ENCODE data around the gene LSM2. TPM values are rescaled to one million over a fixed set of nuclear protein-coding genes. Genes with fewer than 3 reads are reported as not detected.
"Not testable (repeated sequence)": the region's sequence is repeated elsewhere in the genome, so short reads cannot be mapped to it uniquely, and the experiment has no call there.

Gene LSM2
- total RNA-seq, 1 experiment from 2014 or later = 57.0 TPM

DNA sequence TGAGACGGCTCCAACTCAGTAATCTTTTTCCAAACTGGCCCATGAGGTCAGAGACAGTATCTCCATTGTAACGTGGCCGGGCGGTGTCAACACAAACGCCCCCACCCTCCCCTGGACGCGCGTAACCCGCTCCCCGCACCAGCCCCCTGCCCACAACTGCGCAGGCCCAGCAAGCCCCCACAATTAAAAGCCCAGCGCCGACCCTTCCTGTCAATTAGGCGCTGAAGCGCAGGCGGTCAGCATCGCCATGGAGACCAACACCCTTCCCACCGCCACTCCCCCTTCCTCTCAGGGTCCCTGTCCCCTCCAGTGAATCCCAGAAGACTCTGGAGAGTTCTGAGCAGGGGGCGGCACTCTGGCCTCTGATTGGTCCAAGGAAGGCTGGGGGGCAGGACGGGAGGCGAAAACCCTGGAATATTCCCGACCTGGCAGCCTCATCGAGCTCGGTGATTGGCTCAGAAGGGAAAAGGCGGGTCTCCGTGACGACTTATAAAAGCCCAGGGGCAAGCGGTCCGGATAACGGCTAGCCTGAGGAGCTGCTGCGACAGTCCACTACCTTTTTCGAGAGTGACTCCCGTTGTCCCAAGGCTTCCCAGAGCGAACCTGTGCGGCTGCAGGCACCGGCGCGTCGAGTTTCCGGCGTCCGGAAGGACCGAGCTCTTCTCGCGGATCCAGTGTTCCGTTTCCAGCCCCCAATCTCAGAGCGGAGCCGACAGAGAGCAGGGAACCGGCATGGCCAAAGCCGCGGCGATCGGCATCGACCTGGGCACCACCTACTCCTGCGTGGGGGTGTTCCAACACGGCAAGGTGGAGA is 8.5 kb upstream of the LSM2 start, which contains the start of the genes HSPA1A and HSPA1L:
TSS of gene HSPA1A (plus strand) at position 519 of the 814 bp plus-strand sequence. CDS start at position 733, 214 bp downstream.
TSS of gene HSPA1L (minus strand) at position 259 of the 814 bp plus-strand sequence. CDS start 3,311 bp downstream, outside the sequence.
- H3K4me3 ChIP-seq = peak within 1 kb of the TSS; percentile 66
- H3K9me3 ChIP-seq = no peaks in the 10 kb centered on the region
- no peaks in the 10 kb centered on the region for H3K27me3 ChIP-seq
- peak; percentile 93 for DNase-seq
- no peaks in the 10 kb centered on the region; the same call in 1 of the 2 replicates for H3K36me3 ChIP-seq

DNA sequence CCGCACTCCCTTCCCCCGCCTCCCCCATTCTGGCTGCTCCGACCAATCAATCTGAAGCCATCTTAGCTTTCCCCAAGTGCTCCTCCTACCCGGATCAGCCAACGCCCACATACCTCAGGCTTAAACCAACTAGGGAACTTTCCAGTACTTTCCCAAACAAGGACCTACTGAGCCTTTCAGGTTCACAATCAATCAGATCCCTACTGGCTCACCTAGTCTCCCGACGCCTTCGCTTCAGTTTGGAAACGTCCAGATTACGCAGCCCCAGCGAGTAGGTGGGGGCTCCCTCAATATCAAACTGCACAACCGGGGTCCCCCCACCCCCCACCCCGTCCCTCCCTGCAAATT is 7.9 kb upstream of the LSM2 start:
- H3K36me3 ChIP-seq = no peaks in the 10 kb centered on the region; the same call in 1 of the 2 replicates
- peak overlapping the region; percentile 66 for H3K4me3 ChIP-seq
- DNase-seq = peak; percentile 96
- no peaks in the 10 kb centered on the region for H3K27me3 ChIP-seq
- no peaks in the 10 kb centered on the region for H3K9me3 ChIP-seq

- Histone ChIP-seq H3K27me3 (no peaks in the 10 kb centered on the region), H3K4me3 (peak overlapping the region; percentile 37), H3K9me3 (no peaks in the 10 kb centered on the region), H3K36me3 (no peaks in the 10 kb centered on the region)
- DNase-seq = no peak
Measured at GRCh38 chr6:31813465-31813849, 6.7 kb upstream of the LSM2 start.

GRCh38 chr6:31811645-31812044 is 4.9 kb upstream of the LSM2 start:
- Histone ChIP-seq H3K36me3 (no peaks in the 10 kb centered on the region), H3K27me3 (no peaks in the 10 kb centered on the region), H3K9me3 (no peaks in the 10 kb centered on the region), H3K4me3 (no peak overlapping the region)
- no peak for DNase-seq

DNA sequence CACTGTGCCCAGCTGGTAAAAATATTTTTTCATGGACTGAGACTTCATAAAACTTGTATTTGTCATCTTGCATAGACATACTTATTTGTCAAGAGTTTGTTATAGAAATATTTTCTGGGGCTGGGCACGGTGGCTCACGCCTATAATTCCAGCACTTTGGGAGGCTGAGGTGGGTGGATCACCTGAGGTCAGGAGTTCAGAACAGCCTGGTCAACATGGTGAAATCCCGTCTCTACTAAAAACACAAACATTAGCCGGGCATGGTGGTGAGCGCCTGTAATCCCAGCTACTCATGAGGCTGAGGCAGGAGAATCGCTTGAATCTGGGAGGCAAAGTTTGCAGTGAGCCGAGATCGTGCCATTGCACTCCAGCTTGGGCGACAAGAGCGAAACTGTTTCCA is 1.8 kb upstream of the LSM2 start:
- H3K36me3 ChIP-seq, H3K27me3 ChIP-seq, H3K9me3 ChIP-seq, DNase-seq, H3K4me3 ChIP-seq: not testable (repeated sequence)

DNA sequence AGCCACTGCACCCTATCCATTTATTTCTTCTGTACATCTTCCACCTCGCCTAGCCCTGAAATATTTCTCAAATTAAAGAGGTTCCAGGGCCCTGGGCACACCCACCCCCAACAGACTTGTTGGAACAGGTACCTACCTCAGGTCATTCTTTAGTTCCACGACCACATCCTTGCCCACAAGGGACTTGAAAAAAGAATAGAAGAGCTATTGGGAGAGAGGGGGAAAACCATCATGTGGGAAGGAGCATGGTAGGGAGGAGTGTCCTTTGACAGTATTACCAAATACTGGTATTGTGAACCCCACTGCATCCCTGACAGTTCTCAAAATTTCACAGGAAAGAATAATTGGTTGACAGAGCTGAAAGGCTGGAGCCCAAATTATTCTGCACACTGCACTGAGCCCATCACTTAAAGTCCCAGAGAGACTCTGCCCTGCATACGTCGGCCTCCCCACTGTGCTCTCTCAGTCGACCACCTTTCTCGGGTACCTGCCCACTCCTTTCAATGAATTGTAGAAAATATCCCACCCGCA is 762 bp downstream of the LSM2 start:
- Histone ChIP-seq H3K9me3 (no peaks in the 10 kb centered on the region), H3K4me3 (peak overlapping the region; percentile 79), H3K27me3 (no peaks in the 10 kb centered on the region), H3K36me3 (no peaks in the 10 kb centered on the region)
- no peak for DNase-seq

DNA sequence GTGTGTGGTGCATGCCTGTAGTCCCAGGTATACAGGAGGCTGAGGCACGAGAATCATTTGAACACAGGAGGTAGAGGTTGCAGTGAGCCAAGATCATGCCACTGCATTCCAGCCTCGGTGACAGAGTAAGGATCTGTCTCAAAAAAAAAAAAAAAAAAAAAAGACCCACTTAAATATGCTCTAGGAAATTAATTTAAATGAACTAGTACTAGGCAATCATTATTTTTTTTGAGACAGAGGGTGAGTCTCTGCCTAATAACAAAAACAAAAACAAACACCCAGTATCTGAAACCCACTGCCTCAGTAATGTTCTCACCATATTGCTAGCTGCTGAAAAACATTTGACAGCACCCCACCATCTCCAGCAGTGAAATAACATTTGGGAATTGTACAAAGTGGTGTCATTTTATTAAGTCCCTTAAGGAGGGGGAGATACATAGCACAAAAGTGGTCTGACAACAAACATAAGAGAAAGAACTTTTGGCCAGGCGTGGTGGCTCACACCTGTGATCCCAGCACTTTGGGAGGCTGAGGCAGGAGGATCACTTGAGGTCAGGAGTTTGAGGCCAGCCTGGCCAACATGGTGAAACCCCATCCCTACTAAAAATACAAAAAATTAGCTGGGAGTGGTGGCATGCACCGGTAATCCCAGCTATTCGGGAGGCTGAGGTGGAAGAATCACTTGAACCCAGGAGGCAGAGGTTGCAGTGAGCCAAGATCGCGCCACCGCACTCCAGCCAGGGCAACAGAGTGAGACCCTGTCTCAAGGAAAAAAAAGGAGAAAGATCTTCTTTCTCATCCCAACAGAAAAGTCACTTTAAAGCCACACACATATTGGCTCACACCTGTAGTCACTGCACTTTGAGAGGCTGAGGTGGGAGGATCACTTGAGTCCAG is 5.5 kb downstream of the LSM2 start:
- not testable (repeated sequence) for H3K4me3 ChIP-seq, H3K9me3 ChIP-seq, H3K27me3 ChIP-seq, DNase-seq, H3K36me3 ChIP-seq

GRCh38 chr6:31799781-31800180 is 7.0 kb downstream of the LSM2 start:
- no peaks in the 10 kb centered on the region for H3K9me3 ChIP-seq
- peak; percentile 74 for DNase-seq
- H3K36me3 ChIP-seq = no peaks in the 10 kb centered on the region
- H3K27me3 ChIP-seq = no peaks in the 10 kb centered on the region
- H3K4me3 ChIP-seq = no peak overlapping the region

GRCh38 chr6:31797588-31797987 is 9.2 kb downstream of the LSM2 start:
- no peak for DNase-seq
- Histone ChIP-seq H3K27me3 (no peaks in the 10 kb centered on the region), H3K36me3 (no peaks in the 10 kb centered on the region; the same call in 1 of the 2 replicates)

DNA sequence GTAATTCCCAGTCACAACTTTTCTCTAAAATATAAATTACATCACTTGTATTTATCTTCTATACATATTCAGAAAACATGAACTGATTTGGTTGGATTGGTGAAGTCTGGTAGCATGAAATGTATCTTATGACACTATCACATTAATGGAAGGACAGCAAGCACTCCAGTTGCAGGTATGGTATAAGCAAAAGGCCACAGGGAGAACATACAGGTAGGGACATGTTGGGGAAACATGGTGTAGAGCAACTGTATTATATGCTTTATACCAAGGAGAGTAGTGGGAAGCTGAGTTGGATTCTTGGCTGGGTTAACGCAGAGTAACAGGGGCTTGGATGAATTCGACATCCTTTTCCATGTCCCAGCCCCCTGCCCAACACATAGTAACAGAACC is 9.8 kb downstream of the LSM2 start:
- no peak for DNase-seq
- H3K36me3 ChIP-seq = no peaks in the 10 kb centered on the region; the same call in 1 of the 2 replicates
- H3K4me3 ChIP-seq = no peak overlapping the region
- H3K9me3 ChIP-seq = no peaks in the 10 kb centered on the region
- no peaks in the 10 kb centered on the region for H3K27me3 ChIP-seq

More at GRCh38 chr6:31797588-31797987, 9.2 kb downstream of the LSM2 start:
- Histone ChIP-seq H3K4me3 (no peak overlapping the region), H3K9me3 (no peaks in the 10 kb centered on the region)

DNA sequence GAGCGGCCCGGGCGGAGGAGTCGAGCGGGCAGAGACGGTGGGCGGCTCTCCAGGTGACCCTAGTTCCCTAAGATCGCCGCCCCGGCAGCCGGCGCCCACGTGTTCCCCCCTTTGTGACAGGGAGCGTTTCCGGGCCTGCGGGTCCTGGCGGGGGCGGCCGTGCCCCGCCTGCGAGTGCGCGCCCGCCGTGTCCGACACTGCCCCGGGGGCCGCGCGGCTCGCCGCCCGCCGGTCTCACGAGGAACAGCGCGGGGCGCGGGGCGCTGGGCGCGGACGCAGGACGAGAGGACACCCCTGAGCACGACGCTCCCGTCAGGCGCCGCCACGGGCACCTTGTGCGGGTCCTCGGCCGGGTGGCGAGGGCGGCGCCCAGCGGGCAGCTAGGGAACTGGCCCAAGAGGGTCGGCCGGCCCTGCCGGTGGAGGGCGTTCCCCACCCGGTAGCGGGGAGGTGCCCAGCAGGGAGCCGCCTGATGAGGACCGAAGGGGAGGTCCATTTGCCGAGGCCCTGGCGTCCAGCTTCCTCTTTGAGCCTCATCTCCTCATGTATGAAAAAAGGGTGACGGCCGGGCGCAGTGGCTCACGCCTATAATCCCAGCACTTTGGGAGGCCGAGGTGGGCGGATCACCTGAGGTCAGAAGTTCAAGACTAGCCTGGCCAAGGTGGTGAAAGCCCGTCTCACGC is 11.0 kb downstream of the LSM2 start, which contains the start of gene VARS1:
TSS of gene VARS1 (minus strand) at position 137 of the 683 bp plus-strand sequence. CDS start 535 bp downstream, outside the sequence.
- Histone ChIP-seq H3K9me3 (no peaks in the 10 kb centered on the region), H3K27me3 (no peaks in the 10 kb centered on the region), H3K36me3 (peaks cover 6% of the 10 kb centered on the region), H3K4me3 (peak within 1 kb of the TSS; percentile 85)
- DNase-seq = peak; percentile 90

DNA sequence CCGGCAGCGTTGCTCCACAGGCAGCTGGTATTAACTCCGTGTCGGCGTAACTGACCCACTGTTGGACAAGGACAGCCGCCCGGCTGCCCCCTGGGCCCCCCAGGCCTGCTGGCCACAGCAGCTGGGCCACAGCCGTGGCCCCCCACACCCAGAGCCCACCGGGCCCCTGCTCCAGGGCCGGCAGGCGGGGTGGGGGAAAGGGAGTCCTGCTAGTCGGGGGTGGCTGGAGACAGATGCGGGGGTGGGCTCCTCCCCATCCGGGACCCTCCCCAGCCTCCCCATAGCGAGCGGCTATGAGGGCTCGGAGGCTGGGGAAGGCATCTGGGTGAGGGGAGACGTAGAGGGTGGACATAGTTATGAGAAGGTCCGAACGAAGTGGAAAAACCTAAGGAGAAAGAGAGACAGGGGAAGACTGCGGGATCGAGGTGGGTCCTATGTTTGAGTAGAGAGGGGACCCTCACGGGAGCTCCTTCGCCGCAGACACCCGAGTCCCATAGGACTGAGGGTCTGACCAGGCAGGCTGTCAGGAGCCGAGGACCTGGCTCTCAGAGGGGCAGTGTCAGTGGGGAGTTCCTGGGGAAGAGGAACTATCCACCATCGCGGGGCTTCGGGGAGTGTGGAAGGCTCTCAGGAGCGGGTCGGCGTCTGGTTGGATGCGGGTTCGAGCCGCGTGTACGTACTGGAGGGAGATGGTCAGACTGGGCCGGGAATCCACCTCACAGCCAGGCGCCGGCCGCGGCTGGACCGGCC is 11.7 kb downstream of the LSM2 start:
- no peaks in the 10 kb centered on the region for H3K27me3 ChIP-seq
- DNase-seq = no peak
- H3K4me3 ChIP-seq = peak overlapping the region; percentile 85
- peaks cover 8% of the 10 kb centered on the region for H3K36me3 ChIP-seq
- H3K9me3 ChIP-seq = no peaks in the 10 kb centered on the region

DNA sequence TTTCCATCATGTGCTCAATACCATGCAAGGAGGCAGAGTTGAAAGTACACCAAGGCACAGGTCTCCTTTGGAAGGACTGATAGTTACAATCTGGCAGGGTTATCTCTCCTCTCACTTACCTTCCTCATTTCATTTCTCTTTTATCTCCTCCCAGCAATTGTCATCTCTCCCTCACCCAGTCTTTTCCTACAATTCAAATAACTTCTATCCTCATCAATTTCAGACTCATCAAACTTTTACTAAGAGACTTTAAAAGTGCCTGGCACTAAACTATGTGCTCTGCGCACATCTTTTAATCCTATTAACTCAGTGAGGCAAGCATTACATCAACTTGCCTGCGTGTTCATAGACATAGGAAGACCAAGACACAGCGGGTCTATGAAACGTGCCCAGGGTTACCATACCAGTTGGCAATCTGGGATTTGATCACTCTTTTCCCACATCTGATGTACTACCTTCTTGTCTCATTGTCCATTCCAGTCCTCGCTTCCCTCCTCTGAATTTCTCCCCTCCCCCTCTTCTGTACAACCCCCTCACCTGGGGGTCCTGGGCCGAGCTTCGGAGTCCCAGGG is 12.4 kb downstream of the LSM2 start:
- no peaks in the 10 kb centered on the region for H3K27me3 ChIP-seq
- H3K36me3 ChIP-seq = peaks cover 8% of the 10 kb centered on the region
- H3K4me3 ChIP-seq = peak overlapping the region; percentile 85
- no peak for DNase-seq
- H3K9me3 ChIP-seq = no peaks in the 10 kb centered on the region

DNA sequence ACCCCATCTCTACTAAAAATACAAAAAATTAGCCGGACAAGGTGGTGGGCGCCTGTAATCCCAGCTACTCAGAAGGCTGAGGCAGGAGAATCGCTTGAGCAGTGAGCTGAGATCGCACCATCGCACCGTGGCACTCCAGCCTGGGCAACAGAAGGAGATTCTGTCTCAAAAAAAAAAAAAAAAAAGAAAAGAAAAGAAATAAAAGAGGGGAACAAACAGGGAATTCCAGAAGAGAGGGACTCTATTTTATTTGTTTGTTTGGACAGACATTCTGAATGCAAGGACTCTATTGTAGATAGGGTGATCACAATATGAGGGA is 12.9 kb downstream of the LSM2 start:
- H3K9me3 ChIP-seq, H3K27me3 ChIP-seq, H3K36me3 ChIP-seq, DNase-seq: not testable (repeated sequence)
- H3K4me3 ChIP-seq = peak overlapping the region; percentile 85

DNA sequence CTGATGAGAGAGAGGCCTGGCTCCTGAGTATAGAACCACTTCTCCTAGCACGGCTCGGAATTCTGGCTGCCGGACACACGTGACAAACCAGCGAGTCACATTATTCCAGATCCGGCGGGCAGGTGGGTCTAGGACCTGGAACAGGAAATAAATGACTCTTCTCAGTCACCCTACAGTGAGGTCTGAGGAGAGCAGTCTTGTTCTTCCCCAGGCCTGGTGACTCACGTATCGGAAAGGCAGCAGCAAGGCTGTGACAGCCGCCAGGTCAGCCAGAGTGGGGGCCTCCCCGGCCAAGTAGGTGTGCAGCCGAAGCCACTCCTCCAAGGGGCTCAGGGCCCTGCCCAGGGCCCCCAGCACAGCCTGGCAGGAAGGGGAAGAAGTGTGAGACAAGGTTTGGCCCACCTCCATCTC is 14.0 kb downstream of the LSM2 start:
- H3K4me3 ChIP-seq = no peak overlapping the region
- H3K9me3 ChIP-seq = no peaks in the 10 kb centered on the region
- no peak for DNase-seq
- H3K27me3 ChIP-seq = no peaks in the 10 kb centered on the region
- peaks cover 8% of the 10 kb centered on the region for H3K36me3 ChIP-seq

- peaks cover 8% of the 10 kb centered on the region for H3K36me3 ChIP-seq
- no peaks in the 10 kb centered on the region for H3K27me3 ChIP-seq
- no peaks in the 10 kb centered on the region for H3K9me3 ChIP-seq
- no peak overlapping the region for H3K4me3 ChIP-seq
- no peak for DNase-seq
Measured at GRCh38 chr6:31792090-31792374, 14.7 kb downstream of the LSM2 start.

Measured in MG63 (cell line).